ENCODE results near the gene TENM3. TPM values are rescaled to one million over a fixed set of nuclear protein-coding genes. Genes with fewer than 3 reads are reported as not detected.
"Not testable (repeated sequence)": the region's sequence is repeated elsewhere in the genome, so short reads cannot be mapped to it uniquely, and the experiment has no call there.

TENM3 gene
- total RNA-seq, 2 experiments from 2014 or later = not detected

DNA sequence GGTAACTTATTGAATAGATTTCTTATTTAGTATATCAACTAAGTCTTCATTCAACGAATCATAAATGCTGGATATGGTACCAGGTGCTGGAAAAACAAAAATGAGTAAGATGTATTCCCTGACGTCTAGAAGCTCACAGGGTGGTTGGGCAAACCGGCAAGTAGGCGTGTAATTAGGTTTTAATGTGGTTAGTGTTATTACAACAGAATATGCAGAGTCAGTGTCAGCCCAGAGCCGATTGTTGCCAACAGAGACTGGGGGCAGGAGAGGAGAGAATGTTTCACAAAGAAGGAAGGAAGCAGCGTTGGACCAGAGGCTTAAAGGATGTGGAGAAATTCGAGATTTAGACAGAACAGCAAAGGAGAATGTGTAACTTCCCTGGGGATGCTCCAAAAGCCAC lies 111.7 kb downstream of the TENM3 start:
- Mint-ChIP-seq H3K4me1 (ENCODE audit: low read depth) (no peaks in the 10 kb centered on the region), H3K36me3 (ENCODE audit: low read depth) (no peaks in the 10 kb centered on the region), H3K27me3 (ENCODE audit: low read depth) (no peaks in the 10 kb centered on the region), H3K4me3 (no peak overlapping the region), H3K9me3 (ENCODE audit: insufficient read depth) (no peaks in the 10 kb centered on the region), H3K27ac (no peak overlapping the region)
- ChIA-PET POLR2A (no interaction called here), CTCF (no interaction called here)
- ATAC-seq = no peak
- no peak for DNase-seq

- ChIA-PET CTCF (no interaction called here), POLR2A (no interaction called here)
- no peaks in the 10 kb centered on the region for H3K27me3 Mint-ChIP-seq (ENCODE audit: low read depth)
- DNase-seq (no peak), ATAC-seq (no peak)
- H3K4me1 Mint-ChIP-seq (ENCODE audit: low read depth) = no peaks in the 10 kb centered on the region
- H3K4me3 Mint-ChIP-seq = no peak overlapping the region
- H3K36me3 Mint-ChIP-seq (ENCODE audit: low read depth) = no peaks in the 10 kb centered on the region
- H3K27ac Mint-ChIP-seq = no peak overlapping the region
- H3K9me3 Mint-ChIP-seq (ENCODE audit: insufficient read depth) = no peaks in the 10 kb centered on the region
Measured at GRCh38 chr4:182367153-182367552, 124.0 kb downstream of the TENM3 start.

- Mint-ChIP-seq H3K36me3 (ENCODE audit: low read depth) (no peaks in the 10 kb centered on the region), H3K9me3 (ENCODE audit: insufficient read depth) (no peaks in the 10 kb centered on the region), H3K4me3 (no peak overlapping the region), H3K27me3 (ENCODE audit: low read depth) (no peaks in the 10 kb centered on the region), H3K27ac (no peak overlapping the region), H3K4me1 (ENCODE audit: low read depth) (no peaks in the 10 kb centered on the region)
- DNase-seq = no peak
- CTCF ChIA-PET = no interaction called here
- POLR2A ChIA-PET = no interaction called here
- ATAC-seq = no peak
Measured at GRCh38 chr4:182369211-182369610, 126.0 kb downstream of the TENM3 start.

DNA sequence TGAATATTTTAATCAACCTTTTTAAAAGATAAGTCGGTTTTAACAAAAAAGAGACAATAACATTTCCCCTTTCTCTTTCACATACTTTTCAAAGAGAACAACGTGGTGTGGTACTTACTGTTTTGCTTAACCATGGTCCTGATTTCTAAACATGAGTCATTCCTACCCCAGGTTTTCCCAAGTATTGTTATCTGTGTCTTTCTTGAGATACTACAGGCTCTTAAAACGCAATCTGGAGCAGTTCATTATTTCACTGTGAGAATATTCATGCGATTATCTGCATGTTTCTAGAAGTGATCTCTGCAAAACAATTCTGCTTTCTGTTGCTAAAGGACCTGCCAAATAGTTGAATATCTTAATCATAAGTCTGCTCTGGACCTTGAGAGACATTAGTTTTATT lies 127.3 kb downstream of the TENM3 start:
- no peaks in the 10 kb centered on the region for H3K9me3 Mint-ChIP-seq (ENCODE audit: insufficient read depth)

GRCh38 chr4:182380771-182381181 lies 137.6 kb downstream of the TENM3 start:
- POLR2A ChIA-PET = no interaction called here
- DNase-seq (no peak), ATAC-seq (no peak)
- CTCF ChIA-PET = no interaction called here
- no peaks in the 10 kb centered on the region for H3K36me3 Mint-ChIP-seq (ENCODE audit: low read depth)
- H3K27me3 Mint-ChIP-seq (ENCODE audit: low read depth) = no peaks in the 10 kb centered on the region
- H3K9me3 Mint-ChIP-seq (ENCODE audit: insufficient read depth) = no peaks in the 10 kb centered on the region
- no peak overlapping the region for H3K27ac Mint-ChIP-seq
- no peaks in the 10 kb centered on the region for H3K4me1 Mint-ChIP-seq (ENCODE audit: low read depth)
- no peak overlapping the region for H3K4me3 Mint-ChIP-seq

More for the DNA sequence above, 127.3 kb downstream of the TENM3 start:
- no peak for ATAC-seq
- CTCF ChIA-PET = no interaction called here
- H3K4me1 Mint-ChIP-seq (ENCODE audit: low read depth) = no peaks in the 10 kb centered on the region
- no peak for DNase-seq
- POLR2A ChIA-PET = no interaction called here
- no peaks in the 10 kb centered on the region for H3K36me3 Mint-ChIP-seq (ENCODE audit: low read depth)
- H3K27ac Mint-ChIP-seq = no peak overlapping the region
- H3K27me3 Mint-ChIP-seq (ENCODE audit: low read depth) = no peaks in the 10 kb centered on the region
- H3K4me3 Mint-ChIP-seq = no peak overlapping the region

DNA sequence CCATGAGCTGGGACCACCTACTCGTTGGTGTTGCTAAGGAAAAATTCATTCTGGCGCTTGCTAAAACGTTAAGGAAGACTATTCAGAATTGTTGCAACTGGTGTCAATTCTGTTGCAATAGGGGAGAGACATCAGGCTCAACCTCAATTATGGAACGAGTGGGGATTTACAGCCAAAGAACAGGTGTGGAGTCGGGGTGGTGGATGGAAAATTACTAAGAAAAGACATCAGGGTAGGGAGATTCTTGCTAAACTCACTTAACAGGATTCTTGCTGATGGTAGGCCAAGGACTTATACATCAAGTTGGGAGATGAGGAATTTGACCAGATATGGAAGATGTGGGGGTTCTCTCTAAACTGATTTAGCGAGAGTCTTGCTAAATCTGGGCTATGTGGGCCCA lies 139.7 kb downstream of the TENM3 start:
- H3K27me3 Mint-ChIP-seq (ENCODE audit: low read depth) = no peaks in the 10 kb centered on the region
- H3K27ac Mint-ChIP-seq = no peak overlapping the region
- H3K36me3 Mint-ChIP-seq (ENCODE audit: low read depth) = no peaks in the 10 kb centered on the region
- ATAC-seq (no peak), DNase-seq (no peak)
- H3K4me1 Mint-ChIP-seq (ENCODE audit: low read depth) = no peaks in the 10 kb centered on the region
- no peak overlapping the region for H3K4me3 Mint-ChIP-seq
- POLR2A ChIA-PET = no interaction called here
- CTCF ChIA-PET = no interaction called here
- H3K9me3 Mint-ChIP-seq (ENCODE audit: insufficient read depth) = no peaks in the 10 kb centered on the region

- Mint-ChIP-seq H3K4me3 (no peak overlapping the region), H3K9me3 (ENCODE audit: insufficient read depth) (no peaks in the 10 kb centered on the region), H3K27me3 (ENCODE audit: low read depth) (no peaks in the 10 kb centered on the region), H3K4me1 (ENCODE audit: low read depth) (no peaks in the 10 kb centered on the region), H3K36me3 (ENCODE audit: low read depth) (no peaks in the 10 kb centered on the region), H3K27ac (no peak overlapping the region)
- no peak for ATAC-seq
- POLR2A ChIA-PET = no interaction called here
- CTCF ChIA-PET = no interaction called here
- DNase-seq = no peak
Measured at GRCh38 chr4:182384631-182385091, 141.5 kb downstream of the TENM3 start.

DNA sequence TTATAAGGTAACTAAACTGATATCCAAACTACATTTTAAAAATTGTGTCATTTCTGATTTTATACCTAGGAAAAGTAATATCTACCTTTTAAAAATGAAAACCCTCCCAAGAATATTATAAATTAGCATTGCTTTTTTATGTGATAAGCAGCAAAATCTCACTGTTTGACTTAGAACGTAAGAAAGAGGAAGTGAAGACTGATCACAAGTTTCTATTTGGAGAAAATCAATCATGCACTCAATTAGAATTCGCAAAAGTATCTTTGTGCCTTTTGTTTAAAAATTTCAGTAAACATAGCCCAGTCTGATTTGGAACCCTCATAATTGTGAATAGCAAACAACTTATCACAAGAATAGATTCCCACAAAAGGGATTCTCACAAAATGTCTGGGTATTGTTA lies 142.7 kb downstream of the TENM3 start:
- DNase-seq (no peak), ATAC-seq (no peak)
- no peaks in the 10 kb centered on the region for H3K4me1 Mint-ChIP-seq (ENCODE audit: low read depth)
- POLR2A ChIA-PET = no interaction called here
- no peaks in the 10 kb centered on the region for H3K9me3 Mint-ChIP-seq (ENCODE audit: insufficient read depth)
- no peak overlapping the region for H3K27ac Mint-ChIP-seq
- H3K27me3 Mint-ChIP-seq (ENCODE audit: low read depth) = no peaks in the 10 kb centered on the region
- H3K4me3 Mint-ChIP-seq = no peak overlapping the region
- H3K36me3 Mint-ChIP-seq (ENCODE audit: low read depth) = no peaks in the 10 kb centered on the region
- CTCF ChIA-PET = no interaction called here

GRCh38 chr4:182386576-182386975 lies 143.4 kb downstream of the TENM3 start:
- H3K27ac Mint-ChIP-seq; CTCF ChIA-PET; H3K4me1 Mint-ChIP-seq (ENCODE audit: low read depth); H3K4me3 Mint-ChIP-seq; DNase-seq; H3K36me3 Mint-ChIP-seq (ENCODE audit: low read depth); POLR2A ChIA-PET; ATAC-seq; H3K27me3 Mint-ChIP-seq (ENCODE audit: low read depth); H3K9me3 Mint-ChIP-seq (ENCODE audit: insufficient read depth): not testable (repeated sequence)

DNA sequence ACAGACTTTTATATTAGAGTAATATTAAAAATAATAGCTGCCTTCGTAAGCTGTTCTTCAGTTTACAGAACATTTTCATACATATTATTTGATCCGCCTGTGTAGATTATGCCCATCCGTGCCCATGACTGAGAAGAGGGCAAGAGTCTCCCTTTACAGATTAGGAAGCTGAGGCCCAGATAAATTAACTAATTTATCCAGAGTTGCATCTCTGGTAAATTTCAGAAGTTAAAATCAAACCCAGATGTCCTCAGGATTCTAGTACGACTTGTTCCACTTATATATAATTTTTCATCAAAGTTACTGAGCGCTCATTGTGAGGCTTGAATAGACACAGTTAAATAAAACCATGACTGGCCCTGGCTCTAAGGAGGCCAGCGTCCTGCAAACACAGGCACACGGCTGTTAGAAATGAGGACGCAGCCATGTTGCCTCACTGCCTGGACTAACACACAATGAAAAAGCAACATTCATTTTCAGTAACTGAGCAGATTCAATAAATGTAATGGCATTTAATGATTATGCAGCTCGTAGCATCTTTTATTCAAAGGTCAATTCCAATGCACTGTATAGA lies 148.0 kb downstream of the TENM3 start:
- ChIA-PET CTCF (no interaction called here), POLR2A (no interaction called here)
- H3K36me3 Mint-ChIP-seq (ENCODE audit: low read depth) = no peaks in the 10 kb centered on the region
- no peaks in the 10 kb centered on the region for H3K4me1 Mint-ChIP-seq (ENCODE audit: low read depth)
- H3K4me3 Mint-ChIP-seq = no peak overlapping the region
- no peaks in the 10 kb centered on the region for H3K9me3 Mint-ChIP-seq (ENCODE audit: insufficient read depth)
- no peak overlapping the region for H3K27ac Mint-ChIP-seq
- no peak for DNase-seq
- H3K27me3 Mint-ChIP-seq (ENCODE audit: low read depth) = no peaks in the 10 kb centered on the region
- no peak for ATAC-seq

GRCh38 chr4:182394181-182394580 lies 151.0 kb downstream of the TENM3 start:
- Mint-ChIP-seq H3K36me3 (ENCODE audit: low read depth) (no peaks in the 10 kb centered on the region), H3K27ac (no peak overlapping the region), H3K4me1 (ENCODE audit: low read depth) (no peaks in the 10 kb centered on the region), H3K27me3 (ENCODE audit: low read depth) (no peaks in the 10 kb centered on the region), H3K9me3 (ENCODE audit: insufficient read depth) (no peaks in the 10 kb centered on the region), H3K4me3 (no peak overlapping the region)
- ATAC-seq (no peak), DNase-seq (no peak)
- ChIA-PET CTCF (no interaction called here), POLR2A (no interaction called here)

DNA sequence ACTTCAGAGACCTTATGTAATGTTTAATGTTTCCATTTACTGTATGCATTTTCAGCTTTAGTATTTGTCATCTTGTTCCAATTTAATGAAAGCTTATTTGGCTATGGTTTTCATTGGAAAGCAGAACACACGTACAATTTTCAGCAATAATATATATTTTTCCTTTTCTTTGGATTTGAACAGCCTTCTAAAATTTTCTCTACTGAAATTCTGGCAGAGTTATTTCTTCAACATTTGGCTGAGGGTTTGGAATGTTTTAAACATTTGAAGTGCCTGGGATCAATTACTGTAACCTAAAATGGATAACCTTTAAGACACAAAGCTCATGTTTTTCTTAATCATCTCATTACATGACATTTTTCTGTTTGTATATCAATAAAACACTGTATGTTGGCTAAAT lies 156.9 kb downstream of the TENM3 start:
- no peaks in the 10 kb centered on the region for H3K9me3 Mint-ChIP-seq (ENCODE audit: insufficient read depth)

DNA sequence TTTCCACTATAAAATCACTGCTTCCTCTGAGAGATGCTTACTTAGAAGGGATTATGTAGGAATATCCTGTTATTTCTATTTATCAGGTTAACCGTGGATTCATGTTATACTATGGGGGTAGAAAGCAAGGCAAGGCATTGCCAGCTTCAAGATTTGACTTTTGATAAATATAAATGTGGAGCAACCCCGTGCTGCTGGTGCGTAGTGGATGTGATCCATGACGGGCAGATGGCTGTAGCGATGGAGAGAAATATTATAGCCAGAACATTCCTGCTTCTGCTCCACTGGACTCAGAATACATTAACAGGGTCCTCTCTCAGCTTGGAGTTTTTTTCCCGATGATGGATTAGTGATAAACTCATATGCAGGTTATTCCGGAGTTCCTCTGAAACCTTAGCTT lies 157.6 kb downstream of the TENM3 start:
- CTCF ChIA-PET = no interaction called here
- no peak overlapping the region for H3K27ac Mint-ChIP-seq
- DNase-seq (no peak), ATAC-seq (no peak)
- no peaks in the 10 kb centered on the region for H3K4me1 Mint-ChIP-seq (ENCODE audit: low read depth)
- POLR2A ChIA-PET = interaction anchor here (0.6 kb wide), 1 partner anchor 13 kb away, joined by 3 read pairs; no protein-coding TSS in a partner anchor
- H3K9me3 Mint-ChIP-seq (ENCODE audit: insufficient read depth) = no peaks in the 10 kb centered on the region
- no peaks in the 10 kb centered on the region for H3K27me3 Mint-ChIP-seq (ENCODE audit: low read depth)
- no peak overlapping the region for H3K4me3 Mint-ChIP-seq
- no peaks in the 10 kb centered on the region for H3K36me3 Mint-ChIP-seq (ENCODE audit: low read depth)

More for the DNA sequence above, 156.9 kb downstream of the TENM3 start:
- no peak for DNase-seq
- Mint-ChIP-seq H3K4me3 (no peak overlapping the region), H3K27me3 (ENCODE audit: low read depth) (no peaks in the 10 kb centered on the region), H3K27ac (no peak overlapping the region), H3K36me3 (ENCODE audit: low read depth) (no peaks in the 10 kb centered on the region), H3K4me1 (ENCODE audit: low read depth) (no peaks in the 10 kb centered on the region)
- ATAC-seq = no peak
- CTCF ChIA-PET = interaction anchor here (0.9 kb wide), 1 partner anchor 15 kb away, joined by 3 read pairs; no protein-coding TSS in a partner anchor
- POLR2A ChIA-PET = interaction anchor here (0.6 kb wide), 1 partner anchor 14 kb away, joined by 3 read pairs; no protein-coding TSS in a partner anchor

Measured in activated CD8-positive, alpha-beta T cell treated with anti-CD3 and anti-CD28 coated beads, Interleukin-2, amount 10 ng/mL, durations not matched to agents 7 days and 5 days (primary cell).